MM.1S (cell line): ENCODE data around the gene ABCA13.

Experiments used
- DNase-seq: peaks from one replicate; pipeline ENCODE4 v3.0.0-alpha.2; 2015
- H2AFZ ChIP-seq: fragments of 300-600 bp; sonication (generic); 2 replicates; pipeline ENCODE4 v1.6.0; 2016; ENCODE audit warnings: antibody characterized with exemption, low read length
- H3F3A ChIP-seq: fragments of 300-600 bp; sonication (generic); 2 replicates; pipeline ENCODE4 v1.6.1; 2016; ENCODE audit warnings: mild to moderate bottlenecking, antibody characterized with exemption, low read length, moderate library complexity, mixed read lengths; ENCODE audit not compliant: insufficient read depth
- H3K27ac ChIP-seq: fragments of 300-600 bp; sonication (generic); 2 replicates; pipeline ENCODE4 v1.5.1; 2016; ENCODE audit warnings: mild to moderate bottlenecking, low read length
- H3K27me3 ChIP-seq: fragments of 300-600 bp; sonication (generic); replicated peaks from 2 replicates; pipeline ENCODE4 v1.6.0; 2016; ENCODE audit warnings: low read length; ENCODE audit not compliant: insufficient read depth
- H3K36me3 ChIP-seq: fragments of 300-600 bp; sonication (generic); replicated peaks from 2 replicates; pipeline ENCODE4 v1.6.1; 2016; ENCODE audit warnings: mild to moderate bottlenecking, low read length, mixed read lengths; ENCODE audit not compliant: insufficient read depth
- H3K4me1 ChIP-seq: fragments of 300-600 bp; sonication (generic); 2 replicates; pipeline ENCODE4 v1.6.1; 2016; ENCODE audit warnings: low read length, mixed read lengths
- H3K4me2 ChIP-seq: fragments of 300-600 bp; sonication (generic); 2 replicates; pipeline ENCODE4 v1.6.0; 2016; ENCODE audit warnings: low read depth, low read length
- H3K4me3 ChIP-seq: fragments of 300-600 bp; sonication (generic); 2 replicates; pipeline ENCODE4 v1.5.1; 2016; ENCODE audit warnings: low read length, mixed read lengths
- H3K79me2 ChIP-seq: fragments of 300-600 bp; sonication (generic); 2 replicates; pipeline ENCODE4 v1.6.1; 2016; ENCODE audit warnings: mixed run types, low read length, mixed read lengths
- H3K9ac ChIP-seq: fragments of 300-600 bp; sonication (generic); 2 replicates; pipeline ENCODE4 v1.6.1; 2016; ENCODE audit warnings: low read length, mixed read lengths
- H3K9me2 ChIP-seq: fragments of 300-600 bp; sonication (generic); replicated peaks from 2 replicates; pipeline ENCODE4 v1.6.1; 2016; ENCODE audit warnings: mild to moderate bottlenecking, low read length, mixed read lengths; ENCODE audit not compliant: insufficient read depth
- H3K9me3 ChIP-seq: fragments of 300-600 bp; sonication (generic); replicated peaks from 2 replicates; pipeline ENCODE4 v1.6.1; 2016; ENCODE audit warnings: mild to moderate bottlenecking, low read length, mixed read lengths; ENCODE audit not compliant: insufficient read depth
- H4K20me1 ChIP-seq: fragments of 300-600 bp; sonication (generic); 2 replicates; pipeline ENCODE4 v1.6.1; 2016; ENCODE audit warnings: mild to moderate bottlenecking, low read length, moderate library complexity, mixed read lengths; ENCODE audit not compliant: insufficient read depth
- EZH2 ChIP-seq: fragments of 300-600 bp; sonication (generic); optimal IDR thresholded peaks from 2 replicates; pipeline ENCODE3; 2017; ENCODE audit warnings: low read depth, mild to moderate bottlenecking, antibody characterized with exemption, low read length, mixed read lengths
- EZH2phosphoT487 ChIP-seq: fragments of 300-600 bp; sonication (generic); IDR thresholded peaks from 2 replicates; pipeline ENCODE4 v1.6.1; 2018; ENCODE audit warnings: antibody characterized with exemption, low read length
- TF ChIP-seq, protein P1 (sequence below): fragments of 300-600 bp; sonication (generic); IDR thresholded peaks from 2 replicates; pipeline ENCODE4 v1.5.1; 2016; ENCODE audit warnings: antibody characterized with exemption, low read length, mixed read lengths

Gene ABCA13

GRCh38 chr7:48298779-48299178 is 127.5 kb downstream of the ABCA13 start:
- H3K9me2 ChIP-seq = no peaks in the 10 kb centered on the region
- H3K79me2 ChIP-seq = no peaks in the 10 kb centered on the region
- H2AFZ ChIP-seq = peak overlapping the region; percentile 67
- H3K27ac ChIP-seq = peak overlapping the region; percentile 36; the same call in 1 of the 2 replicates
- no peak overlapping the region for H3K4me3 ChIP-seq
- peak overlapping the region; percentile 43 for H3K4me2 ChIP-seq
- H3K9ac ChIP-seq = 0 out of 2 replicates have a peak overlapping the region, but pooled peaks have one; percentile 2
- H3K27me3 ChIP-seq = no peaks in the 10 kb centered on the region
- 0 out of 2 replicates have a peak, but pooled peaks cover 7% of the 10 kb centered on the region for H3F3A ChIP-seq
- no peaks in the 10 kb centered on the region for H3K9me3 ChIP-seq
- no peaks in the 10 kb centered on the region for H3K36me3 ChIP-seq
- peak; percentile 45 for DNase-seq
- peaks cover 27% of the 10 kb centered on the region for H3K4me1 ChIP-seq
- TF ChIP-seq EZH2 (no peak), EZH2phosphoT487 (no peak)
- no peaks in the 10 kb centered on the region for H4K20me1 ChIP-seq

- Histone ChIP-seq H3K27ac (no peak overlapping the region), H2AFZ (peak overlapping the region; percentile 67; the same call in 1 of the 2 replicates), H3K9me3 (no peaks in the 10 kb centered on the region), H3K79me2 (no peaks in the 10 kb centered on the region), H3K4me2 (peak overlapping the region; percentile 43; the same call in 1 of the 2 replicates), H3K36me3 (no peaks in the 10 kb centered on the region), H4K20me1 (no peaks in the 10 kb centered on the region), H3K9ac (no peak overlapping the region), H3K27me3 (no peaks in the 10 kb centered on the region), H3K9me2 (no peaks in the 10 kb centered on the region), H3K4me1 (peaks cover 27% of the 10 kb centered on the region), H3K4me3 (no peak overlapping the region), H3F3A (0 out of 2 replicates have a peak, but pooled peaks cover 7% of the 10 kb centered on the region)
- DNase-seq = peak; percentile 82
- TF ChIP-seq, protein P1, sequence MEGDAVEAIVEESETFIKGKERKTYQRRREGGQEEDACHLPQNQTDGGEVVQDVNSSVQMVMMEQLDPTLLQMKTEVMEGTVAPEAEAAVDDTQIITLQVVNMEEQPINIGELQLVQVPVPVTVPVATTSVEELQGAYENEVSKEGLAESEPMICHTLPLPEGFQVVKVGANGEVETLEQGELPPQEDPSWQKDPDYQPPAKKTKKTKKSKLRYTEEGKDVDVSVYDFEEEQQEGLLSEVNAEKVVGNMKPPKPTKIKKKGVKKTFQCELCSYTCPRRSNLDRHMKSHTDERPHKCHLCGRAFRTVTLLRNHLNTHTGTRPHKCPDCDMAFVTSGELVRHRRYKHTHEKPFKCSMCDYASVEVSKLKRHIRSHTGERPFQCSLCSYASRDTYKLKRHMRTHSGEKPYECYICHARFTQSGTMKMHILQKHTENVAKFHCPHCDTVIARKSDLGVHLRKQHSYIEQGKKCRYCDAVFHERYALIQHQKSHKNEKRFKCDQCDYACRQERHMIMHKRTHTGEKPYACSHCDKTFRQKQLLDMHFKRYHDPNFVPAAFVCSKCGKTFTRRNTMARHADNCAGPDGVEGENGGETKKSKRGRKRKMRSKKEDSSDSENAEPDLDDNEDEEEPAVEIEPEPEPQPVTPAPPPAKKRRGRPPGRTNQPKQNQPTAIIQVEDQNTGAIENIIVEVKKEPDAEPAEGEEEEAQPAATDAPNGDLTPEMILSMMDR = peak; percentile 89
- TF ChIP-seq EZH2phosphoT487 = no peak
Measured at GRCh38 chr7:48299580-48300169, 128.4 kb downstream of the ABCA13 start.

GRCh38 chr7:48300301-48300700 is 129.0 kb downstream of the ABCA13 start:
- Histone ChIP-seq H3F3A (0 out of 2 replicates have a peak, but pooled peaks cover 7% of the 10 kb centered on the region), H3K4me1 (peaks cover 27% of the 10 kb centered on the region), H3K27me3 (no peaks in the 10 kb centered on the region), H3K79me2 (no peaks in the 10 kb centered on the region), H3K36me3 (no peaks in the 10 kb centered on the region), H3K4me3 (no peak overlapping the region), H3K9me3 (no peaks in the 10 kb centered on the region), H3K4me2 (no peak overlapping the region), H3K27ac (no peak overlapping the region), H4K20me1 (no peaks in the 10 kb centered on the region), H3K9me2 (no peaks in the 10 kb centered on the region), H2AFZ (no peak overlapping the region), H3K9ac (no peak overlapping the region)
- no peak for DNase-seq
- TF ChIP-seq EZH2 (no peak), EZH2phosphoT487 (no peak)
- TF ChIP-seq, protein P1 = no peak

GRCh38 chr7:48301201-48301600 is 129.9 kb downstream of the ABCA13 start:
- Histone ChIP-seq H3K79me2 (no peaks in the 10 kb centered on the region), H3K36me3 (no peaks in the 10 kb centered on the region), H3K9ac (no peak overlapping the region), H2AFZ (no peak overlapping the region), H3K27ac (no peak overlapping the region), H3K27me3 (no peaks in the 10 kb centered on the region), H3K4me1 (peaks cover 27% of the 10 kb centered on the region), H3K4me2 (no peak overlapping the region), H3K4me3 (no peak overlapping the region), H3K9me3 (no peaks in the 10 kb centered on the region), H3K9me2 (no peaks in the 10 kb centered on the region), H3F3A (0 out of 2 replicates have a peak, but pooled peaks cover 7% of the 10 kb centered on the region), H4K20me1 (no peaks in the 10 kb centered on the region)
- no peak for DNase-seq
- TF ChIP-seq, protein P1 = no peak
- TF ChIP-seq EZH2 (no peak), EZH2phosphoT487 (no peak)
